Fibroblast of peridontal ligament (primary cell): ENCODE results near the gene PHOSPHO1.
"Not testable (repeated sequence)": the region's sequence is repeated elsewhere in the genome, so short reads cannot be mapped to it uniquely, and the experiment has no call there.

Experiments used
- DNase-seq: peaks from one replicate; pipeline ENCODE4 v3.0.0-alpha.2; 2010; ENCODE audit errors: extremely low read depth

Gene PHOSPHO1

GRCh38 chr17:49193513-49194296 lies 36.9 kb downstream of the PHOSPHO1 start:
- DNase-seq, result peak; percentile 66

- DNase-seq, result peak; percentile 79
Observed at GRCh38 chr17:49191917-49192741, 38.5 kb downstream of the PHOSPHO1 start.

GRCh38 chr17:49191409-49191916 lies 39.1 kb downstream of the PHOSPHO1 start:
- no peak for DNase-seq

- DNase-seq, result no peak
Observed at GRCh38 chr17:49190932-49191331, 39.7 kb downstream of the PHOSPHO1 start.

GRCh38 chr17:49187301-49187700 lies 43.3 kb downstream of the PHOSPHO1 start:
- DNase-seq, result no peak

GRCh38 chr17:49185381-49185780 lies 45.2 kb downstream of the PHOSPHO1 start:
- not testable (repeated sequence) for DNase-seq

GRCh38 chr17:49184522-49184921 lies 46.1 kb downstream of the PHOSPHO1 start:
- DNase-seq, result not testable (repeated sequence)

- DNase-seq, result no peak
Observed at GRCh38 chr17:49183801-49184200, 46.8 kb downstream of the PHOSPHO1 start.

- DNase-seq, result no peak
Observed at GRCh38 chr17:49183341-49183740, 47.2 kb downstream of the PHOSPHO1 start.

- no peak for DNase-seq
Observed at GRCh38 chr17:49180998-49181635, 49.5 kb downstream of the PHOSPHO1 start.

- peak; percentile 62 for DNase-seq
Observed at GRCh38 chr17:49180303-49180702, 50.3 kb downstream of the PHOSPHO1 start.

- DNase-seq, result not testable (repeated sequence)
Observed at GRCh38 chr17:49175978-49176377, 54.6 kb downstream of the PHOSPHO1 start.
